GM12892 (cell line): ENCODE measurements around the gene UBXN2A.

Source experiments
- POLR2A ChIP-seq: IDR thresholded peaks from 2 replicates; pipeline ENCODE4 v1.6.1; 2011; ENCODE audit warnings: low read depth, low read length, control low read depth
- POLR2AphosphoS5 ChIP-seq: IDR thresholded peaks from 2 replicates; pipeline ENCODE4 v1.6.1; 2011; ENCODE audit warnings: low read depth, low read length, control low read depth

DNA sequence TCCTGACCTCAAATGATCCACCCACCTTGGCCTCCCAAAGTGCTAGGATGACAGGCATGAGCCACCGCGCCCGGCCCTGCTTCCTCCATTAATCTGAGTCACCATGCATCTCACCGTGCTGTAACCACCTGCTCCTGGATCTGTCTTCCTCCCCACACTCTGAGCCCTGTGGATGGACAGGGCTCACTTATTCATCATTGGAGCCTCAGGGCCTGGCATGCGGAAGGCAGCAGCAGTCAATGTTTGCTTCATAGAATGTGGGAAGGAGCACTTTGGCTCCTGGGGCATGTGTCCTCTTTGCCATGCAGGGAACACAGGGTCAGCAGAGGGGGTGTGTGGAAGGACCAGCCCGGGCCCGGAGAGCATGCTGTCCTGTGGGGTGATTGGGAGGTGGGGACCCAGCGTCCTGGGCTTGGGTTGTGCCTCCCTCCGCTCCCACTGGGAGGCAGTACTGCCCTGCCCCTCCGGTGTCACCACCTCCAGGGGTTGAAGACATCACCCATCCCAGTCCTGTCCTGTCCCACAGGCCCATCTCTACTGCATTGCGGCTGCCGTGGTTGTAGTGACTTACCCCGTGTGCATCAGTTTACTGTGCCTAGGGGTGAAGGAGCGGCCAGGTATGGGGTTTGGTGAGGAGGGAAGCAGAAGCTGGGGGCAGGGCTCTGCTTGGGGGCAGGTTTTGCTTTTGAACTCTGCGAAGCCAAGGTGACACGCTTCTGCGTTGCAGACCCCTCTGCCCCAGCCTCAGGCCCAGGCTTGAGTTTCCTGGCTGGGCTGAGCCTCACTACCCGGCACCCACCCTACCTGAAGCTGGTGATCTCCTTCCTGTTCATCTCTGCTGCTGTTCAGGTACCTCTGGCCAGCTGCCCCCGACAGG is 81.1 kb downstream of the UBXN2A start:
- TF ChIP-seq POLR2A (no peak), POLR2AphosphoS5 (no peak)
